Vagina (tissue), 2 donors: ENCODE data around the gene SELENBP1.

Source experiments
- CTCF ChIP-seq, 3 experiments: fragments of 450-650 bp in 2 of 3; fragments of 200-600 bp in 1 of 3; sonication (generic) in 1 of 3; IDR thresholded peaks; one replicate each; pipeline ENCODE4 v1.5.1; 2017 to 2019; ENCODE audit warnings: antibody characterized with exemption in 3 of 3, mild to moderate bottlenecking in 2 of 3, moderate library complexity in 2 of 3
- POLR2A ChIP-seq, 2 donors: fragments of 450-650 bp; IDR thresholded peaks; one replicate each; pipeline ENCODE4 v1.6.1; 2017; ENCODE audit warnings: antibody characterized with exemption in 2 of 2, mild to moderate bottlenecking in 2 of 2, moderate library complexity in 2 of 2
- POLR2AphosphoS5 ChIP-seq, 2 donors: sonication (generic); formaldehyde crosslinking; IDR thresholded peaks; one replicate each; pipeline ENCODE4 v1.9.0; 2017; ENCODE audit warnings: antibody characterized with exemption in 2 of 2, mild to moderate bottlenecking in 2 of 2, low read depth in 1 of 2; ENCODE audit not compliant: insufficient read depth in 1 of 2

GRCh38 chr1:151401125-151401788, 28.8 kb upstream of the SELENBP1 start:
- TF ChIP-seq CTCF (IDR thresholded peaks at IDR 0.05) (no peak), POLR2AphosphoS5 (IDR thresholded peaks at IDR 0.05; ENCODE audit: insufficient read depth in 1 of 2, low read depth in 1 of 2) (no peak), POLR2A (IDR thresholded peaks at IDR 0.05) (no peak)
